HEK293 (cell line): ENCODE measurements around the gene UQCRQ.

ENCODE experiments used
- CTCF ChIA-PET: fragments of 350-600 bp; formaldehyde crosslinking; extraction: SDS; loops from one replicate; lab custom pipeline; 2021; ENCODE audit warnings: antibody characterized with exemption; lab: Yijun Ruan, JAX
- POLR2A ChIA-PET: fragments of 300-600 bp; formaldehyde crosslinking; extraction: SDS; loops from one replicate; lab custom pipeline; 2020; ENCODE audit warnings: antibody characterized with exemption, inconsistent platforms; lab: Yijun Ruan, JAX
- H3K27ac ChIP-seq: fragments of 200-500 bp; sonication (Bioruptor generic); 2 replicates; pipeline ENCODE4 v1.5.1; 2014; ENCODE audit warnings: low read depth, low read length, control low read depth, inconsistent platforms; ENCODE audit errors: extremely low read depth
- H3K36me3 ChIP-seq, 2 experiments: fragments of 200-500 bp in 1 of 2; sonication (Bioruptor generic) in 1 of 2; 1 replicate in 1 of 2; 2 replicates in 1 of 2; pipeline ENCODE4 v1.5.1; 2014 to 2017; ENCODE audit warnings: inconsistent platforms in 2 of 2, low read length in 2 of 2; ENCODE audit not compliant: control insufficient read depth in 2 of 2, insufficient read depth in 1 of 2
- H3K4me1 ChIP-seq: fragments of 200-500 bp; sonication (Bioruptor generic); 2 replicates; pipeline ENCODE4 v1.5.1; 2014; ENCODE audit warnings: mild to moderate bottlenecking, low read length, inconsistent platforms; ENCODE audit not compliant: control insufficient read depth, insufficient read depth
- H3K4me3 ChIP-seq: 2 replicates; pipeline ENCODE4 v1.5.1; 2011; ENCODE audit warnings: low read depth, mild to moderate bottlenecking, control low read depth, low read length, moderate library complexity
- H3K9me3 ChIP-seq: fragments of 200-500 bp; sonication (Bioruptor generic); 2 replicates; pipeline ENCODE4 v1.5.1; 2014; ENCODE audit warnings: low read depth, low read length, inconsistent platforms; ENCODE audit not compliant: control insufficient read depth, insufficient read depth
- ATF2 ChIP-seq: fragments of 450-650 bp; formaldehyde crosslinking; IDR thresholded peaks from 2 replicates; pipeline ENCODE4 v1.5.1; 2016; ENCODE audit warnings: missing biosample characterization, missing genetic modification characterization, low read depth
- BCL11B ChIP-seq: fragments of 450-650 bp; formaldehyde crosslinking; IDR thresholded peaks from 2 replicates; pipeline ENCODE4 v1.5.1; 2016; ENCODE audit warnings: low read depth, missing biosample characterization, missing genetic modification characterization
- KLF7 ChIP-seq: fragments of 450-650 bp; formaldehyde crosslinking; IDR thresholded peaks from 2 replicates; pipeline ENCODE4 v1.5.1; 2016; ENCODE audit warnings: missing biosample characterization, missing genetic modification characterization, borderline replicate concordance
- KLF8 ChIP-seq: fragments of 450-650 bp; formaldehyde crosslinking; IDR thresholded peaks from 2 replicates; pipeline ENCODE4 v1.5.1; 2016; ENCODE audit warnings: missing biosample characterization, missing genetic modification characterization
- PRDM1 ChIP-seq: fragments of 450-650 bp; formaldehyde crosslinking; IDR thresholded peaks from 2 replicates; pipeline ENCODE4; 2016; ENCODE audit warnings: missing biosample characterization, missing genetic modification characterization
- PRDM6 ChIP-seq: fragments of 450-650 bp; formaldehyde crosslinking; IDR thresholded peaks from 2 replicates; pipeline ENCODE4 v1.5.1; 2017; ENCODE audit warnings: missing biosample characterization, missing genetic modification characterization
- SP2 ChIP-seq: fragments of 450-650 bp; formaldehyde crosslinking; IDR thresholded peaks from 2 replicates; pipeline ENCODE4 v1.5.1; 2016; ENCODE audit warnings: missing biosample characterization, missing genetic modification characterization
- SP3 ChIP-seq: fragments of 450-650 bp; formaldehyde crosslinking; IDR thresholded peaks from 2 replicates; pipeline ENCODE4 v1.5.1; 2016; ENCODE audit warnings: missing biosample characterization, missing genetic modification characterization
- TCF7L2 ChIP-seq: IDR thresholded peaks from 2 replicates; pipeline ENCODE4 v1.6.1; 2011; ENCODE audit warnings: low read depth, mild to moderate bottlenecking, inconsistent platforms, low read length, moderate library complexity, borderline replicate concordance
- ZFHX2 ChIP-seq: fragments of 450-650 bp; formaldehyde crosslinking; conservative IDR thresholded peaks from 2 replicates; pipeline ENCODE4 v1.5.1; 2016; ENCODE audit warnings: missing biosample characterization, missing genetic modification characterization
- ZNF132 ChIP-seq: fragments of 450-650 bp; formaldehyde crosslinking; IDR thresholded peaks from 2 replicates; pipeline ENCODE4 v1.5.1; 2017; ENCODE audit warnings: missing biosample characterization, missing genetic modification characterization, borderline replicate concordance
- ZNF148 ChIP-seq: fragments of 450-650 bp; formaldehyde crosslinking; IDR thresholded peaks from 2 replicates; pipeline ENCODE4 v1.5.0; 2017; ENCODE audit warnings: missing biosample characterization, missing genetic modification characterization, borderline replicate concordance
- ZNF157 ChIP-seq: fragments of 450-650 bp; formaldehyde crosslinking; IDR thresholded peaks from 2 replicates; pipeline ENCODE4 v1.5.1; 2016; ENCODE audit warnings: missing biosample characterization, missing genetic modification characterization
- ZNF214 ChIP-seq: fragments of 450-650 bp; formaldehyde crosslinking; IDR thresholded peaks from 2 replicates; pipeline ENCODE4 v1.5.1; 2017; ENCODE audit warnings: missing biosample characterization, mild to moderate bottlenecking, missing genetic modification characterization, borderline replicate concordance
- ZNF223 ChIP-seq: fragments of 450-650 bp; formaldehyde crosslinking; IDR thresholded peaks from 2 replicates; pipeline ENCODE4 v1.5.1; 2016; ENCODE audit warnings: missing biosample characterization, missing genetic modification characterization
- ZNF23 ChIP-seq: fragments of 450-650 bp; formaldehyde crosslinking; IDR thresholded peaks from 2 replicates; pipeline ENCODE4 v1.5.1; 2016; ENCODE audit warnings: missing biosample characterization, missing genetic modification characterization, borderline replicate concordance
- ZNF266 ChIP-seq: fragments of 450-650 bp; formaldehyde crosslinking; IDR thresholded peaks from 2 replicates; pipeline ENCODE4 v1.5.1; 2016; ENCODE audit warnings: missing biosample characterization, missing genetic modification characterization, low read depth
- ZNF292 ChIP-seq: fragments of 450-650 bp; formaldehyde crosslinking; IDR thresholded peaks from 2 replicates; pipeline ENCODE4 v1.5.1; 2016; ENCODE audit warnings: low read depth, missing biosample characterization, missing genetic modification characterization, borderline replicate concordance
- ZNF518A ChIP-seq: fragments of 450-650 bp; formaldehyde crosslinking; conservative IDR thresholded peaks from 2 replicates; pipeline ENCODE4 v1.5.1; 2016; ENCODE audit warnings: low read depth, missing biosample characterization, missing genetic modification characterization
- ZNF530 ChIP-seq: fragments of 450-650 bp; formaldehyde crosslinking; IDR thresholded peaks from 2 replicates; pipeline ENCODE4 v1.5.1; 2016; ENCODE audit warnings: low read depth, missing biosample characterization, missing genetic modification characterization
- ZNF658 ChIP-seq: fragments of 450-650 bp; formaldehyde crosslinking; IDR thresholded peaks from 2 replicates; pipeline ENCODE4; 2016; ENCODE audit warnings: missing biosample characterization, missing genetic modification characterization
- ZNF660 ChIP-seq: fragments of 450-650 bp; IDR thresholded peaks from 2 replicates; pipeline ENCODE4 v1.5.1; 2018; ENCODE audit warnings: missing biosample characterization, mild to moderate bottlenecking, missing genetic modification characterization

UQCRQ gene

GRCh38 chr5:132876020-132876759 lies 9.7 kb downstream of the UQCRQ start:
- TF ChIP-seq SP2 (tag by site-specific recombination) (no peak), ZFHX2 (tag by site-specific recombination) (no peak), ZNF658 (no peak), ZNF518A (tag by site-specific recombination) (no peak), KLF7 (tag by site-specific recombination) (no peak), TCF7L2 (no peak), BCL11B (tag by site-specific recombination) (no peak), PRDM1 (tag by site-specific recombination) (no peak)
- Histone ChIP-seq H3K36me3 (peaks cover 17 to 91% of the 10 kb centered on the region in 2 experiments), H3K4me3 (no peak overlapping the region), H3K9me3 (no peaks in the 10 kb centered on the region), H3K27ac (no peak overlapping the region), H3K4me1 (peaks cover 9% of the 10 kb centered on the region)
- POLR2A ChIA-PET, result no interaction called here
- CTCF ChIA-PET, result interaction anchor here (0.5 kb wide), 1 partner anchor 696 kb away, joined by 3 read pairs; no protein-coding TSS in a partner anchor

GRCh38 chr5:132877466-132877865 lies 11.0 kb downstream of the UQCRQ start:
- POLR2A ChIA-PET, result interaction anchor here (0.6 to 1.4 kb wide), 3 partner anchors 11 to 86 kb away, joined by 4 to 8 read pairs (median 5); partner anchors contain the start of genes AFF4, GDF9 and UQCRQ
- CTCF ChIA-PET, result interaction anchor here (0.6 to 1.1 kb wide), 7 partner anchors 11 to 672 kb away, joined by 3 to 6 read pairs (median 4); partner anchors contain the start of genes GDF9 and UQCRQ

GRCh38 chr5:132877938-132878337 lies 11.5 kb downstream of the UQCRQ start:
- H3K36me3 ChIP-seq, result peaks cover 34 to 90% of the 10 kb centered on the region in 2 experiments
- H3K4me1 ChIP-seq, result peaks cover 9% of the 10 kb centered on the region
- no peak overlapping the region for H3K4me3 ChIP-seq
- POLR2A ChIA-PET, result interaction anchor here (1.4 kb wide), 2 partner anchors 12 to 85 kb away, joined by 5 to 8 read pairs; partner anchors contain the start of genes AFF4, GDF9 and UQCRQ
- CTCF ChIA-PET, result interaction anchor here (0.6 to 1.1 kb wide), 5 partner anchors 11 to 492 kb away, joined by 3 to 5 read pairs (median 4); partner anchors contain the start of genes GDF9 and UQCRQ
- H3K9me3 ChIP-seq, result no peaks in the 10 kb centered on the region
- no peak overlapping the region for H3K27ac ChIP-seq
- TF ChIP-seq ZNF292 (tag by site-specific recombination) (no peak), ATF2 (tag by site-specific recombination) (no peak), ZNF530 (tag by site-specific recombination) (no peak), ZNF660 (tag by site-specific recombination) (0 out of 2 replicates have a peak, but pooled peaks have one; percentile 48), ZNF23 (tag by site-specific recombination) (no peak), PRDM6 (tag by site-specific recombination) (peak; percentile 77), KLF8 (tag by site-specific recombination) (no peak), ZNF148 (tag by site-specific recombination) (no peak)

More at GRCh38 chr5:132877466-132877865, 11.0 kb downstream of the UQCRQ start:
- no peak for TF ChIP-seq ZNF266 (tag by site-specific recombination)
- no peak for TF ChIP-seq ZNF214 (tag by site-specific recombination)
- no peak for TF ChIP-seq ZFHX2 (tag by site-specific recombination)
- TF ChIP-seq SP3 (tag by site-specific recombination), result no peak
- no peak for TF ChIP-seq ZNF658
- TF ChIP-seq ZNF223 (tag by site-specific recombination), result no peak
- no peak for TF ChIP-seq ZNF157
- TF ChIP-seq ZNF132 (tag by site-specific recombination), result no peak
- no peak overlapping the region for H3K4me3 ChIP-seq
- no peaks in the 10 kb centered on the region for H3K9me3 ChIP-seq
- peaks cover 29 to 90% of the 10 kb centered on the region in 2 experiments for H3K36me3 ChIP-seq
- no peak overlapping the region for H3K27ac ChIP-seq
- peaks cover 9% of the 10 kb centered on the region for H3K4me1 ChIP-seq
